ENCODE measurements around the gene ATP10A.

ATP10A gene

GRCh38 chr15:25866251-25866650, 3.1 kb upstream of the ATP10A start:
- TF ChIP-seq CTCF (IDR thresholded peaks at IDR 0.05; ENCODE audit: low read length, missing control alignments) = no peak
- DNase-seq (ENCODE audit: low read depth) = no peak
- no peak overlapping the region for H3K4me3 ChIP-seq (replicated peaks; ENCODE audit: low read depth, low read length)

- TF ChIP-seq CTCF (IDR thresholded peaks at IDR 0.05; ENCODE audit: low read length, missing control alignments) = no peak
- H3K4me3 ChIP-seq (replicated peaks; ENCODE audit: low read depth, low read length) = no peak overlapping the region
- DNase-seq (ENCODE audit: low read depth) = no peak
Observed at GRCh38 chr15:25864966-25865365, 1.8 kb upstream of the ATP10A start.

GRCh38 chr15:25863968-25864580, 947 bp upstream of the ATP10A start:
- no peak overlapping the region for H3K4me3 ChIP-seq (replicated peaks; ENCODE audit: low read depth, low read length)
- no peak for DNase-seq (ENCODE audit: low read depth)
- no peak for TF ChIP-seq CTCF (IDR thresholded peaks at IDR 0.05; ENCODE audit: low read length, missing control alignments)

- no peak for TF ChIP-seq CTCF (IDR thresholded peaks at IDR 0.05; ENCODE audit: low read length, missing control alignments)
- peak overlapping the region; percentile 51 for H3K4me3 ChIP-seq (replicated peaks; ENCODE audit: low read depth, low read length)
- peak; percentile 12 for DNase-seq (ENCODE audit: low read depth)
Observed at GRCh38 chr15:25862472-25863110, 536 bp downstream of the ATP10A start.

- no peak for DNase-seq (ENCODE audit: low read depth)
- TF ChIP-seq CTCF (IDR thresholded peaks at IDR 0.05; ENCODE audit: low read length, missing control alignments) = no peak
- peak overlapping the region; percentile 51 for H3K4me3 ChIP-seq (replicated peaks; ENCODE audit: low read depth, low read length)
Observed at GRCh38 chr15:25862071-25862471, 1.1 kb downstream of the ATP10A start.

GRCh38 chr15:25860885-25861866, 2.0 kb downstream of the ATP10A start:
- no peak for DNase-seq (ENCODE audit: low read depth)

More at GRCh38 chr15:25860885-25861866, 2.0 kb downstream of the ATP10A start:
- no peak for TF ChIP-seq CTCF (IDR thresholded peaks at IDR 0.05; ENCODE audit: low read length, missing control alignments)
- H3K4me3 ChIP-seq (replicated peaks; ENCODE audit: low read depth, low read length) = peak overlapping the region; percentile 51

Data from fibroblast of pulmonary artery (primary cell).